GM21825 (cell line): Measurements from ENCODE around the gene CHAD.

Experiments used
- ATAC-seq: cut with Tn5 transposase; IDR thresholded peaks from one replicate; pipeline ENCODE4 v1.9.1; 2021; ENCODE audit warnings: mild to moderate bottlenecking, moderate library complexity; ENCODE audit not compliant: unreplicated experiment

Gene CHAD

GRCh38 chr17:50495217-50495823, 26.6 kb upstream of the CHAD start:
- ATAC-seq = no peak

- no peak for ATAC-seq
Measured at GRCh38 chr17:50493744-50494143, 25.1 kb upstream of the CHAD start.

- ATAC-seq = no peak
Measured at GRCh38 chr17:50492214-50492613, 23.5 kb upstream of the CHAD start.

- ATAC-seq = no peak
Measured at GRCh38 chr17:50491505-50491904, 22.8 kb upstream of the CHAD start.

GRCh38 chr17:50488880-50489279, 20.2 kb upstream of the CHAD start:
- ATAC-seq = no peak

- no peak for ATAC-seq
Measured at GRCh38 chr17:50487213-50488096, 18.8 kb upstream of the CHAD start.

- ATAC-seq = no peak
Measured at GRCh38 chr17:50484386-50485155, 15.9 kb upstream of the CHAD start.

- no peak for ATAC-seq
Measured at GRCh38 chr17:50483266-50483665, 14.6 kb upstream of the CHAD start.

GRCh38 chr17:50482516-50482915, 13.8 kb upstream of the CHAD start:
- no peak for ATAC-seq

GRCh38 chr17:50482110-50482509, 13.4 kb upstream of the CHAD start:
- no peak for ATAC-seq

- no peak for ATAC-seq
Measured at GRCh38 chr17:50481648-50482047, 13.0 kb upstream of the CHAD start.

GRCh38 chr17:50480854-50481490, 12.3 kb upstream of the CHAD start:
- no peak for ATAC-seq

- ATAC-seq = no peak
Measured at GRCh38 chr17:50480142-50480764, 11.6 kb upstream of the CHAD start.

GRCh38 chr17:50479522-50480141, 11.0 kb upstream of the CHAD start:
- ATAC-seq = no peak

- peak; percentile 82 for ATAC-seq
Measured at GRCh38 chr17:50478391-50479381, 10.0 kb upstream of the CHAD start, which contains the start of gene RSAD1. Gene RSAD1 (plus strand): TSS chr17:50478860. CDS start chr17:50478885, 25 bp downstream.

- ATAC-seq = no peak
Measured at GRCh38 chr17:50477976-50478375, 9.3 kb upstream of the CHAD start.

GRCh38 chr17:50476545-50477315, 8.1 kb upstream of the CHAD start:
- ATAC-seq = no peak
